Measurements from ENCODE around the gene METTL6. TPM values are rescaled to one million over a fixed set of nuclear protein-coding genes. Genes with fewer than 3 reads are reported as not detected.
A peak's percentile ranks its signal among the peaks of the same experiment; 100 is the strongest.

Gene METTL6
- total and polyA plus RNA-seq, 10 of the 15 experiments (the other 5 are each of a cell fraction or from before 2014, with no cell fraction given): 13.8 to 29.6 (median 20.8) TPM

- TF ChIP-seq ZBTB40 (IDR thresholded peaks at IDR 0.05; ENCODE audit: borderline replicate concordance): 0 out of 2 replicates have a peak, but pooled peaks have one; percentile 28
- peak; percentile 89 for TF ChIP-seq RELB (IDR thresholded peaks at IDR 0.05; ENCODE audit: low read depth)
These were observed 42.7 kb downstream of the METTL6 start (continued) for GRCh38 chr3:15384510-15385237.

- no peak overlapping the region for H3K9ac ChIP-seq (ENCODE audit: control insufficient read depth, insufficient read depth, low read length)
- H3K9me3 ChIP-seq (replicated peaks; ENCODE audit: control insufficient read depth, insufficient read depth, low read length): peaks cover 9% of the 10 kb centered on the region
- H3K27ac ChIP-seq (ENCODE audit: control insufficient read depth, insufficient read depth): peak overlapping the region; percentile 93
- no peaks in the 10 kb centered on the region for H4K20me1 ChIP-seq (ENCODE audit: control insufficient read depth, insufficient read depth)
- SMC1A ChIA-PET (ENCODE audit: uncharacterized antibody, unreplicated experiment): interaction anchor here (0.6 to 7.0 kb wide), 5 partner anchors 21 to 118 kb away, joined by 3 to 136 read pairs (median 3); no protein-coding TSS in a partner anchor
- RAD21 ChIA-PET (ENCODE audit: unreplicated experiment): interaction anchor here (1.3 to 7.8 kb wide), 4 partner anchors 23 to 180 kb away, joined by 4 to 137 read pairs (median 7); no protein-coding TSS in a partner anchor
- no peak for ATAC-seq
- H3K4me2 ChIP-seq (ENCODE audit: control insufficient read depth, insufficient read depth): peak overlapping the region; percentile 14
- BruUV-seq (replicated peaks): no TSS peak
- in situ Hi-C loops (cut with MboI) (loop anchor here (5.0 kb wide), 1 partner anchor 115 kb away; no protein-coding TSS in a partner anchor), intact Hi-C loops (cut with micrococcal nuclease; ENCODE audit: unreplicated experiment) (no loop called here)
- no peaks in the 10 kb centered on the region for H3K79me2 ChIP-seq (ENCODE audit: control insufficient read depth, insufficient read depth, low read length)
- no peak overlapping the region for H3K4me3 ChIP-seq
- WGBS (ENCODE audit: insufficient coverage, insufficient replicate concordance, low lambda C conversion rate, missing lambda C conversion rate): 47% methylated on average over 3 of the region's 3 CpGs
- H3K36me3 ChIP-seq (ENCODE audit: control insufficient read depth in 2 of 2, insufficient read depth in 2 of 2, low read length in 1 of 2): no peaks in the 10 kb centered on the region
- H3K4me1 ChIP-seq (ENCODE audit: control insufficient read depth, insufficient read depth, low read length): peaks cover 53% of the 10 kb centered on the region
- POLR2A ChIA-PET: interaction anchor here (0.5 to 2.6 kb wide), 4 partner anchors 107 to 165 kb away, joined by 3 to 12 read pairs (median 4); no protein-coding TSS in a partner anchor
- no peak for FAIRE-seq
- CTCF ChIA-PET: interaction anchor here (0.6 to 11.0 kb wide), 4 partner anchors 20 to 1134 kb away, joined by 3 to 228 read pairs (median 16); no protein-coding TSS in a partner anchor
- H3K27me3 ChIP-seq (replicated peaks in 1 of 2; ENCODE audit: control insufficient read depth in 2 of 2, insufficient read depth in 2 of 2, low read length in 1 of 2): no peaks in the 10 kb centered on the region
- peak overlapping the region; percentile 5; the same call in 1 of the 2 replicates for H2AFZ ChIP-seq (ENCODE audit: control insufficient read depth, low read depth, low read length)
- DNase-seq (ENCODE audit: low read depth, low spot score): no peak
- TF ChIP-seq NR2C2 (IDR thresholded peaks at IDR 0.05; ENCODE audit: borderline replicate concordance, control insufficient read depth, insufficient read length, low read depth) (no peak), BRCA1 (IDR thresholded peaks at IDR 0.05; ENCODE audit: low read depth, low read length) (no peak), ZNF24 (IDR thresholded peaks at IDR 0.05) (no peak), TARDBP (IDR thresholded peaks at IDR 0.05; ENCODE audit: borderline replicate concordance) (no peak), FOS (IDR thresholded peaks at IDR 0.05; ENCODE audit: borderline replicate concordance, extremely low read depth, insufficient read length) (no peak), NBN (IDR thresholded peaks at IDR 0.05) (no peak), SPI1 (IDR thresholded peaks at IDR 0.05; ENCODE audit: borderline replicate concordance, insufficient read depth, low read depth, low read length) (no peak)
These were observed 44.9 kb downstream of the METTL6 start for GRCh38 chr3:15382405-15382923.
